IPS-18c (cell line): ENCODE measurements around the gene PARD3.

Experiments used
- H3K4me3 ChIP-seq: 2 replicates; pipeline ENCODE4 v1.7.0; 2013; ENCODE audit warnings: low read depth, mild to moderate bottlenecking, low read length, moderate library complexity; ENCODE audit not compliant: insufficient read depth
- H3K9me3 ChIP-seq: one replicate; pipeline ENCODE4 v1.6.1; 2013; ENCODE audit warnings: mild to moderate bottlenecking, low read length, moderate library complexity; ENCODE audit not compliant: control insufficient read depth, insufficient read depth

The PARD3 gene

GRCh38 chr10:34523017-34523767 is 291.9 kb downstream of the PARD3 start:
- Histone ChIP-seq H3K4me3 (no peak overlapping the region), H3K9me3 (no peaks in the 10 kb centered on the region)

- Histone ChIP-seq H3K4me3 (no peak overlapping the region), H3K9me3 (no peaks in the 10 kb centered on the region)
Observed at GRCh38 chr10:34522546-34522945, 292.6 kb downstream of the PARD3 start.

GRCh38 chr10:34520510-34520909 is 294.6 kb downstream of the PARD3 start:
- H3K4me3 ChIP-seq = no peak overlapping the region
- no peaks in the 10 kb centered on the region for H3K9me3 ChIP-seq

GRCh38 chr10:34520084-34520483 is 295.0 kb downstream of the PARD3 start:
- H3K9me3 ChIP-seq = no peaks in the 10 kb centered on the region
- no peak overlapping the region for H3K4me3 ChIP-seq

- no peaks in the 10 kb centered on the region for H3K9me3 ChIP-seq
- H3K4me3 ChIP-seq = no peak overlapping the region
Observed at GRCh38 chr10:34514290-34514689, 300.8 kb downstream of the PARD3 start.

- no peaks in the 10 kb centered on the region for H3K9me3 ChIP-seq
- H3K4me3 ChIP-seq = no peak overlapping the region
Observed at GRCh38 chr10:34513636-34514035, 301.5 kb downstream of the PARD3 start.

GRCh38 chr10:34507217-34507616 is 307.9 kb downstream of the PARD3 start:
- Histone ChIP-seq H3K9me3 (no peaks in the 10 kb centered on the region), H3K4me3 (no peak overlapping the region)

- Histone ChIP-seq H3K9me3 (no peaks in the 10 kb centered on the region), H3K4me3 (no peak overlapping the region)
Observed at GRCh38 chr10:34506786-34507185, 308.3 kb downstream of the PARD3 start.

- no peak overlapping the region for H3K4me3 ChIP-seq
- H3K9me3 ChIP-seq = no peaks in the 10 kb centered on the region
Observed at GRCh38 chr10:34505338-34505737, 309.8 kb downstream of the PARD3 start.

- H3K9me3 ChIP-seq = no peaks in the 10 kb centered on the region
- no peak overlapping the region for H3K4me3 ChIP-seq
Observed at GRCh38 chr10:34504534-34504933, 310.6 kb downstream of the PARD3 start.

- no peaks in the 10 kb centered on the region for H3K9me3 ChIP-seq
- no peak overlapping the region for H3K4me3 ChIP-seq
Observed at GRCh38 chr10:34503704-34504103, 311.4 kb downstream of the PARD3 start.

GRCh38 chr10:34499612-34500279 is 315.4 kb downstream of the PARD3 start:
- Histone ChIP-seq H3K4me3 (no peak overlapping the region), H3K9me3 (no peaks in the 10 kb centered on the region)

GRCh38 chr10:34498821-34499220 is 316.3 kb downstream of the PARD3 start:
- H3K9me3 ChIP-seq = no peaks in the 10 kb centered on the region
- no peak overlapping the region for H3K4me3 ChIP-seq

GRCh38 chr10:34495938-34496337 is 319.2 kb downstream of the PARD3 start:
- Histone ChIP-seq H3K9me3 (no peaks in the 10 kb centered on the region), H3K4me3 (no peak overlapping the region)

GRCh38 chr10:34494012-34494411 is 321.1 kb downstream of the PARD3 start:
- Histone ChIP-seq H3K9me3 (no peaks in the 10 kb centered on the region), H3K4me3 (no peak overlapping the region)

- Histone ChIP-seq H3K9me3 (no peaks in the 10 kb centered on the region), H3K4me3 (no peak overlapping the region)
Observed at GRCh38 chr10:34492081-34492480, 323.0 kb downstream of the PARD3 start.

GRCh38 chr10:34491678-34492077 is 323.4 kb downstream of the PARD3 start:
- Histone ChIP-seq H3K4me3 (no peak overlapping the region), H3K9me3 (no peaks in the 10 kb centered on the region)

GRCh38 chr10:34489973-34490745 is 324.9 kb downstream of the PARD3 start:
- H3K4me3 ChIP-seq = no peak overlapping the region
- H3K9me3 ChIP-seq = no peaks in the 10 kb centered on the region
